HUES6 (cell line): ENCODE data around the gene SGMS1.

Experiments
- H3K27ac ChIP-seq: 2 replicates; pipeline ENCODE4 v1.7.0; 2013; ENCODE audit warnings: low read depth, mild to moderate bottlenecking, low read length, inconsistent platforms
- H3K27me3 ChIP-seq: 2 replicates; pipeline ENCODE4 v1.6.1; 2013; ENCODE audit warnings: low read length; ENCODE audit not compliant: control insufficient read depth, insufficient read depth
- H3K36me3 ChIP-seq: 2 replicates; pipeline ENCODE4 v1.6.1; 2013; ENCODE audit warnings: low read length; ENCODE audit not compliant: control insufficient read depth, insufficient read depth
- H3K4me1 ChIP-seq: 2 replicates; pipeline ENCODE4 v1.6.1; 2013; ENCODE audit warnings: low read length; ENCODE audit not compliant: control insufficient read depth, insufficient read depth
- H3K4me3 ChIP-seq: 2 replicates; pipeline ENCODE4 v1.5.1; 2013; ENCODE audit warnings: low read depth, low read length
- H3K9ac ChIP-seq: one replicate; pipeline ENCODE4 v1.6.1; 2013; ENCODE audit warnings: mild to moderate bottlenecking, low read length
- H3K9me3 ChIP-seq: 2 replicates; pipeline ENCODE4 v1.6.1; 2013; ENCODE audit warnings: low read depth, low read length; ENCODE audit not compliant: control insufficient read depth, insufficient read depth

SGMS1 gene

DNA sequence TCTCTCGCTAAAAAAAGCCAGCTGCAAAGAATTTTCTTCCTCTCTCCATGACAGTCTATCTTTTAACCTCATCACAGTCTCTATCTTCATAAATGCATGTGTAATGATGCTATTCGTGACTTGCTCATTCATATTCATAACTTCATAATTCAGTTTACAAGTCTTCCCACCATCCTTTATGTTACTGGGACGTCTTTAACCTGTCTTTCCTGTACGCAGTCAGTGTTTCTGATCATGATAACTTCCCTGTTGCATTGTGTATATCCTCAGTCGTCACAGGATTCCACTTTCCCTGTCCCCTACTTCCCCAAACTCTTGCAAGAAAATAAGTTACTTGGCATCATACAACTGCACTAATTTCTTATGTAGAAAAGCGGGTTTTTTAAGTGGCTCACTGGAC, 206.9 kb downstream of the SGMS1 start:
- H3K9me3 ChIP-seq: no peaks in the 10 kb centered on the region
- peak overlapping the region; percentile 31 for H3K4me3 ChIP-seq
- H3K27ac ChIP-seq: no peak overlapping the region
- no peak overlapping the region for H3K9ac ChIP-seq
- peaks cover 14% of the 10 kb centered on the region; the same call in 1 of the 2 replicates for H3K4me1 ChIP-seq
- no peaks in the 10 kb centered on the region for H3K36me3 ChIP-seq
- H3K27me3 ChIP-seq: no peaks in the 10 kb centered on the region

DNA sequence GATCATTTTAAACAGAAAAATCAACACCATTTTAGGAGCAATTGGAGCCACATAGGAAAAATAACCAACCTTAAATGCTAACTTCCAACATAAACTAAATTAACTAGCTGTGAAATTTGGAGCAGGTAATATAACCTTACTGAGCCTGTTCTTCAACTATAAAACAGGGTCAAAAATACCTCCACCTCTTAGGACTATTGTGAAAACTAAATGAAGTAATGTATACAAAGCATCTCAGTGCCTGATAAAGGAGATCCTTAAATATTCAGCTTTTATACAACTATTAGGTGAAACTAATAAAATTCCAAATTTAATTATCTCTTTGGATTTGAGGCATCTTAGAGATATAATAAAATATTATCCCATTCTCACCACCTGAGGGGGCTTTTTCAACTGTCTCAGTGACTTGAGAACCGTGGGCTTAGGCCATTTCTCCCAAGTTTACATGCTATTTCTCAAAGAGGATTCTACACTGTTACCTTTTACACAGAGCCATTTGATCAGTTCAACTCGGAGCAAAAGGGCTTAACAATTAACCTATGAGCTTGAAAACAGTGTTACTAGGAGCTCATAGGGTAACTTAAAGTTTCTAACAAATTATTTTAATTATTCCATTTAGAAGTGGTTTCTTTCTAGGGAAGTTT, 207.5 kb downstream of the SGMS1 start:
- Histone ChIP-seq H3K36me3 (no peaks in the 10 kb centered on the region), H3K4me1 (peaks cover 14% of the 10 kb centered on the region; the same call in 1 of the 2 replicates), H3K27me3 (no peaks in the 10 kb centered on the region), H3K9me3 (no peaks in the 10 kb centered on the region), H3K4me3 (no peak overlapping the region), H3K27ac (no peak overlapping the region), H3K9ac (no peak overlapping the region)

DNA sequence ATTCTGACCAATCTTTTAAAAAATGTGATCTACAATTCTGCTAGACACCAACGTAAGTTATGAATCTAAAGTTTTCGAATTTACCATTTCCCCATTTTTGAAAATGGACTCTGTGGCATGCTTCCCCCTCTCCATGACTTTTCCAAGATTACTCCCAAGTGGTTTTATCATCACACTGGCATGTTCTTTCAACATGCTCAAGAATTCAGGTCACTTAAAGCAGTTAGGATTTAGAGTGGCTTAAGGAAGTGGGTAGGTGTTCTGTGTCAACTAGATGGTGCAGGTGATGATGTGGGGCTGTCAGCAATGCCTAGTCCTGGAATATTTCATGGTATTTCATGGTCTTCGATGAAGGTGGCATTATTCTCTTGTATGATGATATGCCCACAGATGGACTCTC, 208.5 kb downstream of the SGMS1 start:
- H3K4me3 ChIP-seq: no peak overlapping the region
- no peaks in the 10 kb centered on the region for H3K9me3 ChIP-seq
- no peak overlapping the region for H3K27ac ChIP-seq
- H3K9ac ChIP-seq: no peak overlapping the region
- no peaks in the 10 kb centered on the region for H3K36me3 ChIP-seq
- H3K27me3 ChIP-seq: no peaks in the 10 kb centered on the region
- H3K4me1 ChIP-seq: peaks cover 18% of the 10 kb centered on the region

DNA sequence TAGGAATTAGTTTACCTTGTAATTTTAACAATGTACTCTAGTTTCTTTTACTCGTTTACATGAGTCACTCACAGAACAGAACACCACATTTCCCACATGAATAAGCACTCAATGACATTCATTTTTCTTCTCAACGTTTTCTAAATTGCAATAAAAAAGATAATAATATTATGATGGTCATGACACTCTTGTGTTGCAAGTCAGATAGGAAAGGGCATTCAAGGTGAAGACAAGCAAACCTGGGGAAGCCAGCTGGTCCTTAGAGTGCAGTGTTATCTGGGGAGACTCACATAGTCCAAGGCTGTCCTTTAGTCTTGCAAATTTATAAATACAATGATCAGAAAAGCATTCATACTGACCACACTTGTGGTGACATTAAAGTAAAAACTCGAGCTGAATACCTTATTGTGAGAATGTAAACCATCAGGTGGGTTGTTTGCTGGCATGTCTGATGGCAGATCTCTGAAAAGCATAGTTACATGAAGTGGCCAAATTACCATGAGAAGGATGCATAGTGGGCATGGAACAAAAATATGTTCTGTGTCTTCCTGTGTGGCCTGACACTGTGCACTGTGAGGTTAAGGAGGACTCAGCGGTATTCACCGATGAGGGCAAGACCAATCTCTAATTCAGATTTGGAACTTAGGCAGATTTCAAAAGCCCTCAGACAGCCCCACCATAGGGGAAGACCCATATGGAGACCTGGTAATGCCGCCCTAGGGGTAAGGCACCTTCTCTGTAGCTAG, 213.5 kb downstream of the SGMS1 start:
- Histone ChIP-seq H3K4me1 (peaks cover 32% of the 10 kb centered on the region), H3K9me3 (peaks cover 3% of the 10 kb centered on the region; the same call in 1 of the 2 replicates), H3K27ac (no peak overlapping the region), H3K9ac (no peak overlapping the region), H3K36me3 (no peaks in the 10 kb centered on the region), H3K27me3 (no peaks in the 10 kb centered on the region), H3K4me3 (no peak overlapping the region)

DNA sequence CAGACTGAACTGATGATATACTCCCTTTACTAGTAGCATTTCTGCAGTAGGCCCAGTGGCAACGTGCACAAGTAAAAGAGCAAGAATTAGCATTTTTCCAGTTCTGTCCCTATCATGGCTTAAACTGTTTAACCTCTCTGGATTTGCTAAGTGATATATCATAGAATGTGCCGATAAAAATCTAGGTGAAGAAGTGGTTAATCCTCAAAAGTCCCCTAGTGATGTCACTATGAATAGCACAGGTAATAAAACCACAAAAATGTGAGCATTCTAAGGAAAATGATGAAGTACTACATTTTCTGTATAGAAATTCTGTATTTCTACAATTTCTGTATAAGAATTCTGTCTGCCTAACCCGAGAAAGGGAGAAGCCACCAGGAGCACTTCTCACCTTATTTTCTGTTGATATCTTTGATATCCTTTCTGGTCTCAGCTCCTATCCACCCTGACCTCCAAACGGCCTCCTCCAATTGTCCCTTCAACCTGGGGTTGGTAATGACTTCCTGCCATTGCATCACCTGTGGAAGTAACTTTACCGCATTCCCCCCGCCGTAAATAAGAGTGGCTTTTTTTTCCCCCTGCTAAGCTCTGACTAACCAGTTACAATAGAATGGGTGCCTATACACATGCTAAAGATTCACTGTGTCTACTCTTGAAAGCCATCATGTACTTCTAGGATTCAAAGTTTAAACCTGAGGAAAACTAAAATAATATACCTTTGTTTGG, 216.5 kb downstream of the SGMS1 start:
- H3K9ac ChIP-seq: no peak overlapping the region
- H3K36me3 ChIP-seq: no peaks in the 10 kb centered on the region
- H3K27ac ChIP-seq: peak overlapping the region; percentile 85
- H3K27me3 ChIP-seq: no peaks in the 10 kb centered on the region
- H3K4me1 ChIP-seq: peaks cover 39% of the 10 kb centered on the region
- H3K4me3 ChIP-seq: no peak overlapping the region
- peaks cover 3% of the 10 kb centered on the region; the same call in 1 of the 2 replicates for H3K9me3 ChIP-seq

DNA sequence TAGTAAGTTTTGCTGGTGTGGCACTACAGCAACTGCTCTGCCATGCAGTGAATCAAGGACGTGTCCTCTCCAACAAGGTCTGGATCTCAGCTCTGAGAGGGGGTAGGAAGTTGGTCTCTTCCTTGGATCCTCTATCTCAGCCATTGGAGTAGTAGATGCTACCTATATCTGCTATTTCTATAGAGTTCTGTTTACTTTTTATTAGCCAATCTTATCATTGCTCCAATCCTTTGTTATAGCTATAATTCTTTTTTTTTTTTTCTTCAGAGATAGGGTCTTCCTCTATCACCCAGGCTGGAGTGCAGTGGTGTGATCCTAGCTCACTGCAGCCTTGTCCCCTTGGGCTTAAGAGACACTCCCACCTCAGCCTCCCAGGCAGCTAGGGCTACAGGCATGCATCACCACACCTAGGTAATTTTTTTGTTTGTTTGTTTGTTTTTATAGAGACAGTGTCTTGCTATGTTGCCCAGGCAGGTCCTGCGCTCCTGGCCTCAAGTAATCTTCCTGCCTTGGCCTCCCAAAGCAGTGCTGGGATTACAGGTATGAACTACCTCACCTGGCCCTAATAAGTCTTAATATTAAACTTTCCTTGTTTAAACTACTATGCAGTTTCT, 217.2 kb downstream of the SGMS1 start:
- Histone ChIP-seq H3K9ac (no peak overlapping the region), H3K9me3 (peaks cover 3% of the 10 kb centered on the region; the same call in 1 of the 2 replicates), H3K27ac (peak overlapping the region; percentile 85), H3K4me1 (peaks cover 35% of the 10 kb centered on the region), H3K4me3 (no peak overlapping the region), H3K36me3 (no peaks in the 10 kb centered on the region), H3K27me3 (no peaks in the 10 kb centered on the region)

DNA sequence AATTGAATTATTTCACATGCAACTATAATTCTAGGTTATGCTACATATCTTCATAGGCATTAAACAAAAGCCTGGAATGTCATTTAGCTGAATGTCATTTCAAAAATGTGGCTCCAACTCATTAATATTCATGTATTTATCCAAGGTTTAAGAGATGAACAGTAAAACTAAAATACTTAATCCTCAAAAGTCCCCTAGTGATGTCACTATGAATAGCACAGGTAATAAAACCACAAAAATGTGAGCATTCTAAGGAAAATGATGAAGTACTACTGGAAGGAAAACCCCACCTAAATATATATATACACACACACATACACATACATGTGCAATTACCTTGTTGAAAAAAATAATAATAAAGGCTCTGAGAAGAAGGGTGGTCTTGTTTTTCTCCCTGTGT, 218.0 kb downstream of the SGMS1 start:
- no peak overlapping the region for H3K4me3 ChIP-seq
- H3K9ac ChIP-seq: no peak overlapping the region
- H3K4me1 ChIP-seq: peaks cover 32% of the 10 kb centered on the region
- H3K9me3 ChIP-seq: peaks cover 3% of the 10 kb centered on the region; the same call in 1 of the 2 replicates
- H3K27me3 ChIP-seq: no peaks in the 10 kb centered on the region
- no peaks in the 10 kb centered on the region for H3K36me3 ChIP-seq
- H3K27ac ChIP-seq: no peak overlapping the region

DNA sequence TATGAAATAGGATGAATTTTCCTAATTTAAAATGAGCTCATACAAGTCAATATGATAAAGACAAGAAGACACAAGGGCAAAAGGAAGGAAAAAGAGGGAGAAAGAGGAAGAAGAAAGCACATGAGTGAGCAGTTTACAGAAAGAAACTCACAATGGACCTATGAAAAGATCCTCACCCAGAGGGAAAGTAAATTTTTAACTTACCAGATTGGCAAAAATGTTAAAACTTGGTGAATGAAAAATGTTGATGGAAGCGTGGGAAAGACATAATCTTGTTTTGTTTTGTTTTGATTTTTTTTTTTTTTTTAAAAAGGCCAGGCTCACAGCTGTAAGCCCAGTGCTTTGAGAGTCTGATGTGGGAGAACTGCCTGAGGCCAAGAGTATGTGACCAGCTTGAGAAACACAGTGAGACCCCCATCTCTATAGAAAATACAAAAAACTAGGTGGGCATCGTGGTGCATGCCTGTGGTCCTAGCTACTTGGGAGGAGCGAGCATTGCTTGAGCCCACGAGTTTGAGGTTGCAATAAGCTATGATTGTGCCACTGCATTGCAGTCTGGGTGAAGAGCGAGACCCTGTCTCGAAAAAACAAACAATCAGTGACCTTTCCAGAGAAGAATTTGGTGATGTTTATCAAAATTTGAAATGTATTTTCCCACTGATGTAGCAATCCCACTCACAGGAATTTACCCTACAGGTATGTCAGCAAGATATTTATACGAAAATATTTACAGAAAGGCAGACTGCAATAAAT, 219.6 kb downstream of the SGMS1 start:
- H3K4me1 ChIP-seq: peaks cover 23% of the 10 kb centered on the region

DNA sequence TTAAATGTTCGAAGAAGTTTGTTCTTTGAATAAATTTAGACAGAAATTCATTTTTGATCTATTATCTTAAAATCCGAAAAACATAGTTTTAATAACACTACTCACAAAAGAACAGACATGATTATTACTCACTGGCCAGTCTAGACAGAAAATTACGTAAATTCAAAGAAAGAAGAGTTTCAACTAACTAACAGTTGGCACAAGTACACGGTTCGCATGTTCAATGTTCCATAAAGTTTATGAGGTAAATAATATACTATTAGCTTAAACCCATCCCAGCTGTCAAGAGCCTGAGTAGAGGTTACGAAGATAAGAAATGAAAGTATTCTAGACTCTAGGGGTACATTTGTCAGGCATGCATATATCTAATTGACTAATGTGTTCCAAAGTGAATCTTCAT, 220.7 kb downstream of the SGMS1 start:
- Histone ChIP-seq H3K27ac (no peak overlapping the region), H3K4me1 (peaks cover 22% of the 10 kb centered on the region), H3K9ac (no peak overlapping the region), H3K9me3 (peaks cover 3% of the 10 kb centered on the region; the same call in 1 of the 2 replicates), H3K4me3 (no peak overlapping the region), H3K36me3 (no peaks in the 10 kb centered on the region), H3K27me3 (no peaks in the 10 kb centered on the region)

More for the DNA sequence above, 219.6 kb downstream of the SGMS1 start:
- Histone ChIP-seq H3K4me3 (no peak overlapping the region), H3K27me3 (no peaks in the 10 kb centered on the region), H3K27ac (no peak overlapping the region), H3K36me3 (no peaks in the 10 kb centered on the region), H3K9me3 (peaks cover 3% of the 10 kb centered on the region; the same call in 1 of the 2 replicates), H3K9ac (no peak overlapping the region)

DNA sequence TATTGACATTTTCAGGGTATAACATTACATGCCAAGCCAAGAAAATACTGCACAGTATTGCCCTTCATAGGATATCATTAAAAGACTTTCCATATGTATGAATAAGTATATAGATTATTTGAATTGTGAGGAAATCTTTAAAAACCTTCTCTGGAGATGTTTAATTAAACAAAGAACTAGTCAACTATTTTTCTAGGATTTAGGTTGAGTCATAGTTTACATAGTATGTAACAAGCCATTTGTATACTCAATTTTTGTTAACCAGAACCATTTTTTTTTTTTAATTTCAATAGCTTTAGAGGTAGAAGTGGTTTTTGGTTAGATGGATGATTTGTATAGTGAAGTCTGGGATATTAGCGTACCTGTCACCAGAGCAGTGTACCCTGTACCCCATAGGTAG, 221.3 kb downstream of the SGMS1 start:
- peaks cover 3% of the 10 kb centered on the region; the same call in 1 of the 2 replicates for H3K9me3 ChIP-seq
- no peak overlapping the region for H3K9ac ChIP-seq
- no peak overlapping the region for H3K27ac ChIP-seq
- H3K36me3 ChIP-seq: no peaks in the 10 kb centered on the region
- H3K27me3 ChIP-seq: no peaks in the 10 kb centered on the region
- no peak overlapping the region for H3K4me3 ChIP-seq
- H3K4me1 ChIP-seq: peaks cover 16% of the 10 kb centered on the region
